Loucy (cell line): ENCODE results near the gene SMIM29.
A peak's percentile ranks its signal among the peaks of the same experiment; 100 is the strongest.

Source experiments
- H2AFZ ChIP-seq: fragments of 200-600 bp; sonication (generic); 2 replicates; pipeline ENCODE4 v1.6.0; 2016; ENCODE audit warnings: antibody characterized with exemption, mild to moderate bottlenecking, low read length, moderate library complexity
- H3F3A ChIP-seq: fragments of 200-600 bp; 2 replicates; pipeline ENCODE4 v1.6.0; 2016; ENCODE audit warnings: antibody characterized with exemption, low read depth, mild to moderate bottlenecking
- H3K27me3 ChIP-seq: fragments of 200-600 bp; sonication (generic); 2 replicates; pipeline ENCODE4 v1.6.1; 2014; ENCODE audit warnings: low read length, mild to moderate bottlenecking; ENCODE audit not compliant: insufficient read depth, poor library complexity, severe bottlenecking
- H3K36me3 ChIP-seq: fragments of 200-600 bp; sonication (generic); 2 replicates; pipeline ENCODE4 v1.6.1; 2016; ENCODE audit warnings: low read length; ENCODE audit not compliant: insufficient read depth
- H3K4me1 ChIP-seq: fragments of 200-600 bp; sonication (generic); 2 replicates; pipeline ENCODE4 v1.5.1; 2014; ENCODE audit warnings: low read length, mild to moderate bottlenecking; ENCODE audit not compliant: insufficient read depth, poor library complexity, severe bottlenecking
- H3K4me2 ChIP-seq: fragments of 200-600 bp; sonication (generic); 2 replicates; pipeline ENCODE4 v1.6.0; 2014; ENCODE audit warnings: antibody characterized with exemption, low read length, low read depth, mild to moderate bottlenecking; ENCODE audit not compliant: poor library complexity, severe bottlenecking
- H3K4me3 ChIP-seq: fragments of 200-600 bp; sonication (generic); 2 replicates; pipeline ENCODE4 v1.5.1; 2014; ENCODE audit warnings: low read length, mild to moderate bottlenecking, mixed read lengths; ENCODE audit not compliant: poor library complexity, severe bottlenecking
- H3K79me2 ChIP-seq: fragments of 200-600 bp; sonication (generic); 2 replicates; pipeline ENCODE4 v1.6.1; 2014; ENCODE audit warnings: low read length; ENCODE audit not compliant: insufficient read depth
- H3K9ac ChIP-seq: fragments of 200-600 bp; sonication (generic); 2 replicates; pipeline ENCODE4 v1.6.0; 2014; ENCODE audit warnings: mild to moderate bottlenecking, low read depth, low read length, moderate library complexity; ENCODE audit not compliant: poor library complexity, severe bottlenecking
- H3K9me2 ChIP-seq: fragments of 200-600 bp; sonication (generic); replicated peaks from 2 replicates; pipeline ENCODE4 v1.6.1; 2016; ENCODE audit warnings: low read depth, low read length, mixed read lengths
- H3K9me3 ChIP-seq: fragments of 200-600 bp; sonication (generic); 2 replicates; pipeline ENCODE4 v1.6.1; 2014; ENCODE audit warnings: mild to moderate bottlenecking, antibody characterized with exemption, low read length, low read depth; ENCODE audit not compliant: insufficient read depth
- H4K20me1 ChIP-seq: fragments of 200-600 bp; sonication (generic); 2 replicates; pipeline ENCODE4 v1.6.0; 2014; ENCODE audit warnings: antibody characterized with exemption, low read length, mild to moderate bottlenecking; ENCODE audit not compliant: insufficient read depth, poor library complexity, severe bottlenecking
- EZH2phosphoT487 ChIP-seq: fragments of 200-600 bp; IDR thresholded peaks from 2 replicates; pipeline ENCODE4 v1.6.1; 2018; ENCODE audit warnings: antibody characterized with exemption, mild to moderate bottlenecking, moderate library complexity, borderline replicate concordance
- TF ChIP-seq, protein P1 (sequence below): fragments of 200-600 bp; sonication (generic); conservative IDR thresholded peaks from 2 replicates; pipeline ENCODE4 v1.5.1; 2014; ENCODE audit warnings: mild to moderate bottlenecking, antibody characterized with exemption, low read length

SMIM29 gene

DNA sequence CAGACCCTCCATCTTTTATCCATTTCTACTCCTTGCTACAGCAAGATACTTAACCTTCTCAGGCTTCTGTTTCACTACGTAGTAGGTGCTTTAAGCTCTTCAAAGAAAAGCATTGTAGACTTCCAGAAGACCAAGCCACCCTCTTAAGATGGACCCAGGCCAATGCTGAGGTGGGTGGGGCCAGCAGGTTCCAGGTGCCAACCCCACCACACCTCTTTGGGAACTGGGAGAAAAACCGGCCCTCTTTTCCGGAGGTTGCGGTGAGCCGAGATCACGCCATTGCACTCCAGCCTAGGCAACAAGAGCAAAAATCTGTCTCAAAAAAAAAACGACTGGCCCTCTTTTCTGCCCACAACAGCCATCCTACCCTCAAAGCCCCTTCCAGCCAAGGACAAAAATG is 22.7 kb downstream of the SMIM29 start:
- Histone ChIP-seq H3K4me2 (no peak overlapping the region), H2AFZ (no peak overlapping the region), H3K4me1 (peaks cover 26% of the 10 kb centered on the region), H3K36me3 (no peaks in the 10 kb centered on the region), H3K79me2 (no peaks in the 10 kb centered on the region), H3K9me3 (no peaks in the 10 kb centered on the region), H3K9me2 (no peaks in the 10 kb centered on the region), H3K9ac (no peak overlapping the region), H3F3A (no peaks in the 10 kb centered on the region), H3K4me3 (no peak overlapping the region), H4K20me1 (no peaks in the 10 kb centered on the region), H3K27me3 (no peaks in the 10 kb centered on the region)
- TF ChIP-seq, protein P1, sequence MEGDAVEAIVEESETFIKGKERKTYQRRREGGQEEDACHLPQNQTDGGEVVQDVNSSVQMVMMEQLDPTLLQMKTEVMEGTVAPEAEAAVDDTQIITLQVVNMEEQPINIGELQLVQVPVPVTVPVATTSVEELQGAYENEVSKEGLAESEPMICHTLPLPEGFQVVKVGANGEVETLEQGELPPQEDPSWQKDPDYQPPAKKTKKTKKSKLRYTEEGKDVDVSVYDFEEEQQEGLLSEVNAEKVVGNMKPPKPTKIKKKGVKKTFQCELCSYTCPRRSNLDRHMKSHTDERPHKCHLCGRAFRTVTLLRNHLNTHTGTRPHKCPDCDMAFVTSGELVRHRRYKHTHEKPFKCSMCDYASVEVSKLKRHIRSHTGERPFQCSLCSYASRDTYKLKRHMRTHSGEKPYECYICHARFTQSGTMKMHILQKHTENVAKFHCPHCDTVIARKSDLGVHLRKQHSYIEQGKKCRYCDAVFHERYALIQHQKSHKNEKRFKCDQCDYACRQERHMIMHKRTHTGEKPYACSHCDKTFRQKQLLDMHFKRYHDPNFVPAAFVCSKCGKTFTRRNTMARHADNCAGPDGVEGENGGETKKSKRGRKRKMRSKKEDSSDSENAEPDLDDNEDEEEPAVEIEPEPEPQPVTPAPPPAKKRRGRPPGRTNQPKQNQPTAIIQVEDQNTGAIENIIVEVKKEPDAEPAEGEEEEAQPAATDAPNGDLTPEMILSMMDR = no peak
- no peak for TF ChIP-seq EZH2phosphoT487

DNA sequence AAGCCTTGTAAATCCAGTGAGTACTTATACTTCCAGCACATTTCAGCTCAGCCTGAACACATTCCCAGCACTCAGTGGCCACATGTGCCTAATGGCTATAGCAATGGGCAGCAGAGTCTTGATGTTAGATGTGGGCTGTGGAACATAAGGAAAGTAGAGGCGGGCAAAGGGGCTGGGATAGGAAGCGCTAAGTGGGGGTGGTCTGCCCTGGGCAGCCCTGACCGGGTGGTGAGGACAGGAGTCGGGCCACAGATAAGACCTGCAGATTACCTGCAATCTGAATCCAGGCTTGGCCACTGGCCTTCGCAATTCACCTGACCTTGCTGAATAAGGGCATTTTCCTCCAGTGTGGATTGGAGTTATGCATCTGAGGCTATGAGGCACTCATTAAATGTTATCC is 23.3 kb downstream of the SMIM29 start:
- no peaks in the 10 kb centered on the region for H3K79me2 ChIP-seq
- H3K9me3 ChIP-seq = no peaks in the 10 kb centered on the region
- no peaks in the 10 kb centered on the region for H3K9me2 ChIP-seq
- H3K4me2 ChIP-seq = no peak overlapping the region
- H3K27me3 ChIP-seq = no peaks in the 10 kb centered on the region
- no peak overlapping the region for H2AFZ ChIP-seq
- TF ChIP-seq EZH2phosphoT487 = no peak
- TF ChIP-seq, protein P1 = no peak
- no peak overlapping the region for H3K9ac ChIP-seq
- H3F3A ChIP-seq = no peaks in the 10 kb centered on the region
- H3K36me3 ChIP-seq = no peaks in the 10 kb centered on the region
- H3K4me1 ChIP-seq = peaks cover 26% of the 10 kb centered on the region
- H3K4me3 ChIP-seq = no peak overlapping the region
- H4K20me1 ChIP-seq = no peaks in the 10 kb centered on the region

DNA sequence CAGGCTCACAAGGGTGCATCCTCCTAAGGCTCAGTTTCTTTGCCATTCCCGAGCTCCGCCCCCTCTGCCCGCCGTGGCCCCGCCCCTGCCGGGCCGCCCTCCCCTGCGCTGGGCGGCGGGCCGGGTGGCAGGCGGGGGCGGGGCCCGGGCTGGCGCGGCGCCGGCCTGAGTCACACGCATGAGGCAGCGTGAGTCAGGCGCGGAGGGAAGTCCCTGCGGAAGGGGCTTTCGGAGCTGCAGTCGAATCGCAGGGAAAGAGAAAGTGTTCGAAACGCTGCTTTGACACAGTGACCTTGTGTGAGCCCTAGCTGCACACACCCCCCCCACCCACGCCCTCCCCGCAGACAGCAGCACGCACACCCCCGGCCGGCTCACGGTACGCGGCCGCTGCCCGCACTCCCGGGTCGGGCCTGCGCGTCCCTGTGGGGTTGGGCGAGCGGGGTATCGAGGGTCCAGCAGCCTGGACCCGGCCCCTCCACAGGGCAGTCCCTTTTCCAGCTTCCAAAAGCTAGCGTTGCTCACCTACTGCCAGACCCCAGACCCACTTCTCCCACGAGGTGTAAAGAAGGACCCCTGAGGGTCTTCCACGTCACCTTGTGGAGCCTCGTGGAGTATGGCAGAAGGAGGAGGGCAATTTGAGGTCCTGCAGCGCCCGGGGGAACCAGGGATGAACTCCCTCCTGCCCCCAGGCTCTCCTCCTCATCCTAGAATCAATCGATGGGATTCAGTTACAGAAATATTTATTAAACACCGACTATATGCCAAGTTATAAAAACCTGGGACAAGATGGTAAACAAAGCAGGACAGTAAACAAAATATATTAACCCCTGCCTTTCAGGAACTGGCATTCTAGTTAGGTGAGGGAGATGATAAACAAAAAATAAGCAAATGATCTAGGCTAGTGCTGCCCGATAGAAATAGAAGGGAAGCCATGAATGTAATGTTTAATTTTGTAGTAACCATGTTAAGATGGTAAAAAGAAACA is 24.6 kb downstream of the SMIM29 start:
- TF ChIP-seq EZH2phosphoT487 = no peak
- H3K27me3 ChIP-seq = no peaks in the 10 kb centered on the region
- H3K9me2 ChIP-seq = no peaks in the 10 kb centered on the region
- H3K4me1 ChIP-seq = peaks cover 26% of the 10 kb centered on the region
- H2AFZ ChIP-seq = peak overlapping the region; percentile 98
- peak overlapping the region; percentile 90 for H3K9ac ChIP-seq
- no peaks in the 10 kb centered on the region for H3F3A ChIP-seq
- no peaks in the 10 kb centered on the region for H3K36me3 ChIP-seq
- peak overlapping the region; percentile 80 for H3K4me3 ChIP-seq
- H4K20me1 ChIP-seq = no peaks in the 10 kb centered on the region
- H3K79me2 ChIP-seq = no peaks in the 10 kb centered on the region
- peak overlapping the region; percentile 88 for H3K4me2 ChIP-seq
- H3K9me3 ChIP-seq = no peaks in the 10 kb centered on the region
